GM20431 (cell line): ENCODE results near the gene ARHGAP40.
"Not testable (repeated sequence)": the region's sequence is repeated elsewhere in the genome, so short reads cannot be mapped to it uniquely, and the experiment has no call there.

Source experiments
- in situ Hi-C: fragments of 300-500 bp; cut with MseI, MboI; formaldehyde crosslinking; loops from one replicate; pipeline ENCODE4 v1.15.0; 2020; ENCODE audit warnings: low sequenced_read_pairs; ENCODE audit not compliant: unreplicated experiment

ARHGAP40 gene

DNA sequence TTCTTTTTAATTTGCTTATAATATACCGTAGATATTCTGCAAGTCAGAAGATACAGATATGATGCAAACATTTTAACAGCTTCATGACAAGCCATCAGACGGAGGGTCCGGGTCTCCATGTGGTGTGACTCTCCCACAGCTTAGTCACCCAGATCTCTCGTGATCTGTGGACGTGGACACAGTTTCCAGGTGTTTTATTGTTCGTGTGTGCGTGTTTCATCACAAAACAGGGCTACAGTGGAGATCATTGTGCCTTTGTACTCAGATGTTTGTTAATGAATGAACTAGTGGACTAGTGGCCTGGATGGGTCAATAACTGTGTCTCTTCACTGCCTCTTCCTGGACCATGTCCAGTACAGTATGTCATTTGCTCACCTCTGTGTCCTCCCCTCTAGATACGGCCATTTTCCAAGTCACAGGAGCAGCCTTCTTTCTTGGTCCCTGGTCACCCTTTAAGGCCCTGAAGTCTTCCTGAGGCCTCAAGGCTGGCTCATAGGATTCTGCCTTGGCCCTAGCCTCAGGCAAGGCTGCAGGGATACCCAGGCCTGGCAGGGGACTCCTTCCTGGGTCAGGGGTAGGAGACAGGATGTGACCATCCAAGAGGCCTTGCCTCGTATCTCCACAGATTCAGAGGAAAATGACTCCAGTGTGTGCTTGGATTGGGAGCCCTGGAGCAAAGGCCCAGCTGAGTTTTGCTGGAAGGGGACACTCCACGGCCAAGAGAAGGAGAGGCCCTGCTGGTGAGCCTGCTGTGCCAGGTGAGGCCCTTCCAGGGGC, 16.0 kb upstream of the ARHGAP40 start:
- in situ Hi-C loops: no loop called here

DNA sequence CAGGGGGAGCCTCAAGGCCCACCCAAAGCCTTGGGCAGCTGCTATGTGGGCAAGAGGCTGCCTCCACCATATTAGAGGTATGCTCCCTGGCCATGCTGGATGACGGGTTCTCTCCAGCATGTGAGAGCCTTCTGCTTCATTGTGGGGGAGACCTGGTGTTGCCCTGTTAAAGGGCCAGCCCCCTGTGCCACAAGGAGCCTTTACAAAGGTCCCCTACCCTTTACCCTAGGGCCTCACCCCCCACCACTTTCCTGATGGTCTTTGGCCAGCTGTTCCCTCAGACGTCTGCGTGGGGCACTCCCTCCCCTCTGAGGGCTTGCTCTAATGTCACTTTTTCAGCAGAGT, 15.5 kb upstream of the ARHGAP40 start:
- in situ Hi-C loops: no loop called here

GRCh38 chr20:38588303-38588702, 13.3 kb upstream of the ARHGAP40 start:
- in situ Hi-C loops: no loop called here

GRCh38 chr20:38589351-38589750, 12.3 kb upstream of the ARHGAP40 start:
- in situ Hi-C loops: no loop called here

- in situ Hi-C loops: no loop called here
These were observed 11.5 kb upstream of the ARHGAP40 start for GRCh38 chr20:38589967-38590675.

DNA sequence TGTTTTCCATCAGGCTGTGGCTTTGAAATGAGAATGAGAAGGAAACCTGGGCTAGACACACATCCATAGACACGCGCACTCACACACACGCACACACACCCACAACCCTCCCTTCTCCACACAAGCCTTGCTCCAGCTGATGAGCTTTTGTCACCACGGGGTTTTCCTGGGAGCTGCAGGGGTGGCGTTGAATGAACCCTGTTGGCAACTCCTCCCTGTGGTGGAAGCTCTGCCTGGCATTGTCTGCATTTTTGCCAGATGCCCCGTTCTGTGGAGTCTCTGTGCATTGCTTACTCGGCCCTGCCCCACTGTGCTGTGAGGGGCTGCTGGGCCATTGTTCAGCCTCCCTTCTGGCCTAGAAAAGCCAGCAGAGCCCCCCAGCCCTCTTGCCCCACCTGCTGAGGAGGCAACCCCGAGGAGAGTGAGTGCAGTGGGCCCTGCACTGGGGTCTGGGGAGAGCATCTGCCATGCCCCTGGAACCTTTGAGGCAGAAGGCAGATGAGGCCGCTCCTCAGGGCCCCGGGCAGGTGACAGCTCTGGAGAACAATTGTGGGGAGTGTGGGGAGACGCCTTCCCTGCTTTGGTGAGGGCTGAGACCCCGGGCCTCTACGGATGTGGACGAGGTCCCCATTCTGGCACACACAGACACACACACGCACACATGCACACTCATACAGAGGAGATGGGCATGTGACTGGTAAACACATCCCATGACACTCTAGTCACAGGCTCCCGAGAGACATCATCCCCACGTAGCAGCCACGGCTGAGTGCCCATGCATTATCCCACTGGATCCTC, 10.7 kb upstream of the ARHGAP40 start:
- in situ Hi-C loops: no loop called here

GRCh38 chr20:38591474-38592410, 9.9 kb upstream of the ARHGAP40 start:
- in situ Hi-C loops: no loop called here

- in situ Hi-C loops: not testable (repeated sequence)
These were observed 9.2 kb upstream of the ARHGAP40 start for GRCh38 chr20:38592411-38592790.

GRCh38 chr20:38594281-38594680, 7.3 kb upstream of the ARHGAP40 start:
- in situ Hi-C loops: not testable (repeated sequence)

GRCh38 chr20:38595886-38596285, 5.7 kb upstream of the ARHGAP40 start:
- in situ Hi-C loops: not testable (repeated sequence)

DNA sequence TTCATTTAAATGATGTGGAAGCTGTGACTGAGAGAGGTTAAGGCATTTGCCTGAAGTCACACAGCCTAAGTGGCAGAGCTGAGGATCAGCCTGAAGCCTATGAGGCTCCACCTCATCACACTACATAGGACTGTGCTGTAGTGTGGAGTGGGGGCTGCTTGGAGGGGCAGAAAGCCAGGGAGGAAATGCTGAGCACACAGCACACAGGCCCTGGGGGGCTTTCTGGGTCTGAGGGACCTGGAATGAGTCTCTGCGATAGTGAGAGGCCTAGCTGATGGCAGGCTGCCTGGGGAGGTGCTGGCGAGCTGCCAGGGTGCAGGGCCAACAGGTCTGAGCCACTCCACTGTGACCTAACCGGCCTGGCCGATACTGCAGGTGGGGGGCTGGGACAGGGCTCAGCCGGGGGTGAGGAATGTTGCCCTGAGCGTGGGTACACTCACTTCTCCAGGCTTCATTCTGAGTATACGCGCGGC, 2.2 kb upstream of the ARHGAP40 start:
- in situ Hi-C loops: no loop called here

GRCh38 chr20:38600057-38600456, 1.6 kb upstream of the ARHGAP40 start:
- in situ Hi-C loops: no loop called here

GRCh38 chr20:38602185-38602581, 574 bp downstream of the ARHGAP40 start:
- in situ Hi-C loops: no loop called here

DNA sequence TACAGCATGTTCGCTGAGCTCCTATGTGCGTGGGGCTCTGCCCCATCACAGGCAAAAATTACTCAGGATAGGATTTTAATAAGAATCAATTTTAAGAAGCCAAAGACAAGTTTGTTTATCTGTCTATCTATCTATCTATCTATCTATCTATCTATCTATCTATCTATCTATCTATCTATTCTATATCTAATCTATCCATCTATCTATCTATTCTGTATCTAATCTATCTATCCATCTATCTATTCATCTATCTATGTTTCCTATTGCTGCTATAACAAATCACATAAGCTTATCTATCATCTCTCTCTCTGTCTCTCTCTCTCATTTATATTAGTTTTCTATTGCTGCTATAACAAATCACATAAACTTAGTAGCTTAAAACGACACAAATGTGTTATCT, 1.7 kb downstream of the ARHGAP40 start:
- in situ Hi-C loops: no loop called here

DNA sequence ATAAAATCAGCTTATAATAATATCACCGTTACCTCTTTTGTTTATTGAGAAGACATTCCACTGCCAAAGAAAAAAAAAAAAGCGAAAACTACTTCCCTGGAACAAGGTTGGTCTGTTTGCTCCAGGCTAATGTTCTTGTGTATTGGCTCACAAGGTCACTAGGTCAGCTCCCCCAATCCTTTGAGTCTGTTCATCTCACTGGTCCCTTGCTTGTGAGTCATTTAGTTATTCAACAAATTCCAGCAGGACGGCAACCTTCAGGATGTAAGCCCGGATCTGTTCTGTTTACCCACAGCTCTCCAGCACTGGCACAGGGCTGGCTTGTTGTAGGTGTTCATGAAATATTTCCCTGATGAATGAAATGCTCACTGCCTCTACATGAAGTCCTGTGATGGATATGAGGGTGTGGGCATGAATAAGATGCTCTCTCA, 3.3 kb downstream of the ARHGAP40 start:
- in situ Hi-C loops: no loop called here

- in situ Hi-C loops: no loop called here
These were observed 5.7 kb downstream of the ARHGAP40 start for GRCh38 chr20:38607351-38607750.

- in situ Hi-C loops: no loop called here
These were observed 6.6 kb downstream of the ARHGAP40 start for GRCh38 chr20:38608188-38608587.

DNA sequence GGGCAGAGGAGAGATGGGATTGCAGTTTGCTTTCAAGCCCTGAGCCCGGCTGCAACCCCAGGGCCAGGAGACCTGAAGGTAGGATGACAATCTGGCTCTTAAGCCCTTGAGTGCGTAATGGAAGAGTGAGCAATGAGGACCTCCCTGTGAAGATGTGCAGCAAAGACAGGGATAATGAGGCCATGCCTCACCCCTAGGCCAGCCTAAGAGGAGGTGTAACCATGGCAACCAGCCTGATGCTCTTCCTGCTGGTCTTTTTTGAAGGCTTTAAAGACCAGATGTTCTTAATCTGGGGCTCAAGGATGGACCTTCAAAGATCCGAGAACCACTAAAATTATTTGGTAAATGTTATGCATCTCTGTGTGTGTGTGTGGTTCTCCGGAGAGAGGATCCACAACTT, 8.2 kb downstream of the ARHGAP40 start:
- in situ Hi-C loops: no loop called here

DNA sequence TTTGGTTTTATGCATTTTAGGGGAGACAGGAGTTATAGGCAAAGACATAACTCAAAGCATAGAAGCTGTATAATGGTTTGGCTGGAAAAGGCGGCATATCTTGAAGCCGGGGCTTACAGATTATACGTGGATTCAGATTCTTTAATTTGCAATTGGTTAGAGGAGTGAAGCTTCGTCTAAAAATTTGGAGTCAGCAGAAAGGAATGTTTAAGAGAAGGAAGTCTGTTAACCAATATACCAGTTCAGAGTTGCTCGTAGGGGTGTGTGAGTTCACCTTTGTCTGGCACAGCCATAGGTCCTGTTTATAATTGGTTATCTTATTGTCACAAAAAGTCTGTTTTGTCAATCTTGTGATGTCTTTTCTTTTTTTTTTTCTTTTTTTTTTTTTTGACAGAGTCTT, 8.9 kb downstream of the ARHGAP40 start:
- in situ Hi-C loops: no loop called here
